ENCODE results near the gene GASK1A. TPM values are rescaled to one million over a fixed set of nuclear protein-coding genes. Genes with fewer than 3 reads are reported as not detected.

Gene GASK1A
- total and polyA plus RNA-seq, 2 of the 8 experiments (the other 6 are each of a cell fraction or from before 2014, with no cell fraction given) = 4.7 to 7.9 TPM

- Histone ChIP-seq H4K91ac (replicated peaks; ENCODE audit: insufficient read length, low read length) (no peak overlapping the region), H3K14ac (ENCODE audit: insufficient read length) (no peak overlapping the region), H3K36me3 (ENCODE audit: control insufficient read depth in 2 of 4, insufficient read depth in 4 of 4, low read length in 3 of 4) (no peaks in the 10 kb centered on the region), H3K23ac (ENCODE audit: insufficient read length) (no peak overlapping the region), H2AFZ (ENCODE audit: low read length) (no peak overlapping the region), H3K9me3 (ENCODE audit: insufficient read depth in 2 of 2, low read depth in 1 of 2, low read length in 1 of 2) (no peaks in the 10 kb centered on the region; a peak in 1 of 4 replicates), H3K27me3 (replicated peaks in 1 of 4; ENCODE audit: control insufficient read depth in 3 of 4, extremely low read depth in 1 of 4, insufficient read depth in 3 of 4, low read length in 3 of 4) (no peaks in the 10 kb centered on the region), H4K8ac (ENCODE audit: extremely low read depth, insufficient read depth, low read length) (no peak overlapping the region), H3K4me3 (ENCODE audit: extremely low read depth in 1 of 4, insufficient read depth in 2 of 4, low read depth in 3 of 4, low read length in 4 of 4) (no peak overlapping the region), H3K18ac (ENCODE audit: extremely low read depth, low read length) (no peak overlapping the region), H2BK15ac (ENCODE audit: low read length) (no peak overlapping the region), H4K5ac (ENCODE audit: insufficient read length, low read depth, low read length) (no peak overlapping the region), H3K4ac (replicated peaks; ENCODE audit: insufficient read length, low read depth, low read length) (no peak overlapping the region), H2BK120ac (replicated peaks; ENCODE audit: low read depth, low read length) (no peak overlapping the region), H3K9ac (replicated peaks in 1 of 4; ENCODE audit: extremely low read depth in 1 of 4, low read depth in 3 of 4, low read length in 3 of 4) (no peak overlapping the region), H2BK12ac (ENCODE audit: low read depth, low read length) (no peak overlapping the region), H3K4me1 (replicated peaks in 1 of 4; ENCODE audit: control insufficient read depth in 3 of 4, insufficient read depth in 4 of 4, low read length in 3 of 4) (no peaks in the 10 kb centered on the region), H3K23me2 (ENCODE audit: low read depth, low read length) (no peaks in the 10 kb centered on the region), H2BK20ac (ENCODE audit: low read length) (no peak overlapping the region), H3K79me1 (ENCODE audit: low read depth, low read length) (no peaks in the 10 kb centered on the region), H2AK5ac (ENCODE audit: low read depth, low read length) (no peak overlapping the region), H3K27ac (ENCODE audit: low read depth, low read length) (no peak overlapping the region), H3K56ac (replicated peaks; ENCODE audit: insufficient read length, low read depth, low read length) (no peak overlapping the region), H3K79me2 (ENCODE audit: control insufficient read depth in 1 of 2, insufficient read depth in 2 of 2, low read length in 2 of 2) (no peaks in the 10 kb centered on the region), H4K20me1 (replicated peaks in 1 of 2; ENCODE audit: control insufficient read depth in 1 of 2, insufficient read depth in 2 of 2, low read length in 2 of 2) (no peaks in the 10 kb centered on the region), H3K4me2 (ENCODE audit: insufficient read depth in 1 of 2, low read depth in 2 of 2, low read length in 2 of 2) (no peak overlapping the region), H2BK5ac (ENCODE audit: low read depth, low read length) (no peak overlapping the region)
- CTCF ChIA-PET (ENCODE audit: partially characterized antibody) = interaction anchor here (0.5 to 1.1 kb wide), 2 partner anchors 20 to 56 kb away, joined by 3 read pairs; no protein-coding TSS in a partner anchor
- TF ChIP-seq RXRA (IDR thresholded peaks at IDR 0.05; ENCODE audit: insufficient read depth, low read depth, low read length) = no peak
- no peak for TF ChIP-seq CEBPB (IDR thresholded peaks at IDR 0.05; ENCODE audit: low read depth, low read length)
- no peak for TF ChIP-seq TBP (IDR thresholded peaks at IDR 0.05; ENCODE audit: low read depth, low read length)
- no peak for TF ChIP-seq USF2 (IDR thresholded peaks at IDR 0.05; ENCODE audit: low read length)
- WGBS, 2 experiments (ENCODE audit: extremely low coverage in 1 of 2, insufficient coverage in 1 of 2, insufficient read length in 1 of 2, insufficient replicate concordance in 2 of 2, low coverage in 1 of 2, low lambda C conversion rate in 2 of 2, missing lambda C conversion rate in 1 of 2) = 81% methylated on average over 2 of the region's 2 CpGs; no CpG with 5 or more reads in 1 of the 2 experiments
- POLR2A ChIA-PET (ENCODE audit: partially characterized antibody) = interaction anchor here (0.5 kb wide), 1 partner anchor 1993 kb away, joined by 4 read pairs; no protein-coding TSS in a partner anchor
- DNase-seq (ENCODE audit: low read depth in 1 of 2, low spot score in 2 of 2) (no peak), FAIRE-seq (no peak)
These were observed 44.2 kb upstream of the GASK1A start for GRCh38 chr3:42934910-42935309.
